Measurements from ENCODE around the gene ARHGEF19. TPM values are rescaled to one million over a fixed set of nuclear protein-coding genes. Genes with fewer than 3 reads are reported as not detected.

ARHGEF19 gene
- total RNA-seq, 1 experiment from 2014 or later: 7.7 TPM

DNA sequence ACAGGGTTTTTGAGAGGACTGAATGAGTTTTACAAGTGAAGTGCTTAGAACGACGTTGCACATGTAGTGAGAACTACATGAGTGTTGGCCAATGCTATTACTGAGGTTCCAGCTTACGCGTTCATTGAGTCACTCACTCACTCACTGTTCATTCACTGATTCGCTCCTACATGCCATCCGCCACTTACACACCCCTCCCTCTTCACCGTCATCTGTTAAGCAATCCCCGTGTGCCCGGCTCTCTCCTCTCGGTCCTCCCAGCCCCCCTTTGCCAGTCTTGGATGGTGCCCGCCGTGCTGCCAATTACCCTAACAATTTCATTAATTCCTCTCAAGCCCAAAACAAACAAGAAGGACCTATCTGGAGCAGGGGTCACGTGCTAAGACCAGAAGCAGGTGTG, 29.3 kb downstream of the ARHGEF19 start:
- H3K36me3 Mint-ChIP-seq (ENCODE audit: insufficient read depth, unreplicated experiment): peaks cover 4% of the 10 kb centered on the region
- no peaks in the 10 kb centered on the region for H3K9me3 Mint-ChIP-seq (ENCODE audit: unreplicated experiment)
- Histone ChIP-seq H3K27me3 (replicated peaks; ENCODE audit: control insufficient read depth, insufficient read depth, low read length) (no peaks in the 10 kb centered on the region), H3K4me1 (peaks cover 45% of the 10 kb centered on the region), H3K9me3 (no peaks in the 10 kb centered on the region), H3K36me3 (ENCODE audit: control insufficient read depth, insufficient read depth, low read length) (no peaks in the 10 kb centered on the region), H3K4me3 (ENCODE audit: low read depth, low read length) (no peak overlapping the region)
- ChIA-PET CTCF (interaction anchor here (0.6 kb wide), 1 partner anchor 29 kb away, joined by 3 read pairs; no protein-coding TSS in a partner anchor), POLR2A (no interaction called here)
- peaks cover 27% of the 10 kb centered on the region for H3K4me1 Mint-ChIP-seq (ENCODE audit: low read depth, unreplicated experiment)
- DNase-seq: no peak
- no peak overlapping the region for H3K4me3 Mint-ChIP-seq (ENCODE audit: unreplicated experiment)
- intact Hi-C loops (cut with micrococcal nuclease; ENCODE audit: unreplicated experiment): loop anchor here (2.0 kb wide), 1 partner anchor 36 kb away; no protein-coding TSS in a partner anchor
- TF ChIP-seq, protein P1, sequence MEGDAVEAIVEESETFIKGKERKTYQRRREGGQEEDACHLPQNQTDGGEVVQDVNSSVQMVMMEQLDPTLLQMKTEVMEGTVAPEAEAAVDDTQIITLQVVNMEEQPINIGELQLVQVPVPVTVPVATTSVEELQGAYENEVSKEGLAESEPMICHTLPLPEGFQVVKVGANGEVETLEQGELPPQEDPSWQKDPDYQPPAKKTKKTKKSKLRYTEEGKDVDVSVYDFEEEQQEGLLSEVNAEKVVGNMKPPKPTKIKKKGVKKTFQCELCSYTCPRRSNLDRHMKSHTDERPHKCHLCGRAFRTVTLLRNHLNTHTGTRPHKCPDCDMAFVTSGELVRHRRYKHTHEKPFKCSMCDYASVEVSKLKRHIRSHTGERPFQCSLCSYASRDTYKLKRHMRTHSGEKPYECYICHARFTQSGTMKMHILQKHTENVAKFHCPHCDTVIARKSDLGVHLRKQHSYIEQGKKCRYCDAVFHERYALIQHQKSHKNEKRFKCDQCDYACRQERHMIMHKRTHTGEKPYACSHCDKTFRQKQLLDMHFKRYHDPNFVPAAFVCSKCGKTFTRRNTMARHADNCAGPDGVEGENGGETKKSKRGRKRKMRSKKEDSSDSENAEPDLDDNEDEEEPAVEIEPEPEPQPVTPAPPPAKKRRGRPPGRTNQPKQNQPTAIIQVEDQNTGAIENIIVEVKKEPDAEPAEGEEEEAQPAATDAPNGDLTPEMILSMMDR (IDR thresholded peaks at IDR 0.05; ENCODE audit: insufficient read depth in 1 of 2, low read depth in 1 of 2, low read length in 1 of 2, severe bottlenecking in 1 of 2, unreplicated experiment in 1 of 2): no peak
- H3K27ac Mint-ChIP-seq (ENCODE audit: unreplicated experiment): peak overlapping the region; percentile 54
- H3K27me3 Mint-ChIP-seq (ENCODE audit: insufficient read depth, unreplicated experiment): no peaks in the 10 kb centered on the region
- no TSS peak for BruUV-seq (replicated peaks)

- H3K4me1 Mint-ChIP-seq (ENCODE audit: low read depth, unreplicated experiment): peaks cover 31% of the 10 kb centered on the region
- no peaks in the 10 kb centered on the region for H3K36me3 ChIP-seq (ENCODE audit: control insufficient read depth, insufficient read depth, low read length)
- TF ChIP-seq, protein P1 (IDR thresholded peaks at IDR 0.05; ENCODE audit: insufficient read depth in 1 of 2, low read depth in 1 of 2, low read length in 1 of 2, severe bottlenecking in 1 of 2, unreplicated experiment in 1 of 2): no peak
- ChIA-PET POLR2A (interaction anchor here (1.3 kb wide), 1 partner anchor 27 kb away, joined by 7 read pairs; no protein-coding TSS in a partner anchor), CTCF (interaction anchor here (0.9 to 1.2 kb wide), 3 partner anchors 26 to 103 kb away, joined by 6 read pairs; partner anchors contain the start of gene EPHA2)
- H3K9me3 ChIP-seq: no peaks in the 10 kb centered on the region
- BruUV-seq (replicated peaks): TSS peak; percentile 37
- H3K36me3 Mint-ChIP-seq (ENCODE audit: insufficient read depth, unreplicated experiment): peaks cover 4% of the 10 kb centered on the region
- H3K4me3 Mint-ChIP-seq (ENCODE audit: unreplicated experiment): peak overlapping the region; percentile 40
- H3K27me3 Mint-ChIP-seq (ENCODE audit: insufficient read depth, unreplicated experiment): no peaks in the 10 kb centered on the region
- no peaks in the 10 kb centered on the region for H3K9me3 Mint-ChIP-seq (ENCODE audit: unreplicated experiment)
- DNase-seq: peak; percentile 82 to 86
- H3K27ac Mint-ChIP-seq (ENCODE audit: unreplicated experiment): peak overlapping the region; percentile 89
- H3K27me3 ChIP-seq (replicated peaks; ENCODE audit: control insufficient read depth, insufficient read depth, low read length): no peaks in the 10 kb centered on the region
- intact Hi-C loops (cut with micrococcal nuclease; ENCODE audit: unreplicated experiment): loop anchor here (2.0 kb wide), 1 partner anchor 35 kb away; no protein-coding TSS in a partner anchor
- H3K4me1 ChIP-seq: peaks cover 47% of the 10 kb centered on the region
- H3K4me3 ChIP-seq (ENCODE audit: low read depth, low read length): no peak overlapping the region
Observed at GRCh38 chr1:16181887-16182719, 30.3 kb downstream of the ARHGEF19 start.

GRCh38 chr1:16180291-16180824, 32.1 kb downstream of the ARHGEF19 start:
- TF ChIP-seq, protein P1 (IDR thresholded peaks at IDR 0.05; ENCODE audit: insufficient read depth in 1 of 2, low read depth in 1 of 2, low read length in 1 of 2, severe bottlenecking in 1 of 2, unreplicated experiment in 1 of 2): no peak
- CTCF ChIA-PET: interaction anchor here (0.7 to 1.2 kb wide), 2 partner anchors 98 to 101 kb away, joined by 3 to 6 read pairs; no protein-coding TSS in a partner anchor
- intact Hi-C loops (cut with micrococcal nuclease; ENCODE audit: unreplicated experiment): no loop called here
- H3K4me1 Mint-ChIP-seq (ENCODE audit: low read depth, unreplicated experiment): peaks cover 36% of the 10 kb centered on the region
- no peak overlapping the region for H3K4me3 Mint-ChIP-seq (ENCODE audit: unreplicated experiment)
- Histone ChIP-seq H3K9me3 (no peaks in the 10 kb centered on the region), H3K36me3 (ENCODE audit: control insufficient read depth, insufficient read depth, low read length) (no peaks in the 10 kb centered on the region), H3K4me1 (peaks cover 47% of the 10 kb centered on the region), H3K27me3 (replicated peaks; ENCODE audit: control insufficient read depth, insufficient read depth, low read length) (no peaks in the 10 kb centered on the region), H3K4me3 (ENCODE audit: low read depth, low read length) (no peak overlapping the region)
- no TSS peak for BruUV-seq (replicated peaks)
- H3K27ac Mint-ChIP-seq (ENCODE audit: unreplicated experiment): no peak overlapping the region
- H3K9me3 Mint-ChIP-seq (ENCODE audit: unreplicated experiment): no peaks in the 10 kb centered on the region
- H3K36me3 Mint-ChIP-seq (ENCODE audit: insufficient read depth, unreplicated experiment): peaks cover 4% of the 10 kb centered on the region
- no peak for DNase-seq
- H3K27me3 Mint-ChIP-seq (ENCODE audit: insufficient read depth, unreplicated experiment): no peaks in the 10 kb centered on the region
- POLR2A ChIA-PET: interaction anchor here (1.3 kb wide), 1 partner anchor 25 kb away, joined by 7 read pairs; no protein-coding TSS in a partner anchor
